Measurements from ENCODE around the gene ARSG. TPM values are rescaled to one million over a fixed set of nuclear protein-coding genes. Genes with fewer than 3 reads are reported as not detected.

ARSG gene
- total and polyA plus RNA-seq, 2 of the 13 experiments (the other 11 are each of a cell fraction or from before 2014, with no cell fraction given) = 3.7 to 15.2 TPM

- POLR2A ChIA-PET = interaction anchor here (0.6 to 5.4 kb wide), 2 partner anchors 206 to 380 kb away, joined by 4 to 53 read pairs; partner anchors contain the start of gene AMZ2
- DNase-seq (ENCODE audit: low spot score) = no peak
- Histone ChIP-seq H3K36me3 (replicated peaks in 1 of 2; ENCODE audit: control insufficient read depth in 1 of 2, insufficient read depth in 2 of 2, low read length in 2 of 2) (peaks cover 5 to 16% of the 10 kb centered on the region in 2 experiments), H3K79me2 (ENCODE audit: insufficient read depth, low read length) (peaks cover 5% of the 10 kb centered on the region), H3K4me3 (replicated peaks in 1 of 3; ENCODE audit: insufficient read depth in 1 of 3, low read depth in 2 of 3, low read length in 3 of 3) (no peak overlapping the region), H3K27me3 (ENCODE audit: control insufficient read depth in 1 of 2, insufficient read depth in 2 of 2, low read length in 2 of 2) (no peaks in the 10 kb centered on the region), H4K20me1 (ENCODE audit: insufficient read depth, low read length) (no peaks in the 10 kb centered on the region), H3K4me2 (ENCODE audit: low read depth, low read length) (peak overlapping the region; percentile 37), H3K4me1 (ENCODE audit: insufficient read depth, low read length) (peaks cover 75% of the 10 kb centered on the region), H2AFZ (ENCODE audit: low read length) (no peak overlapping the region), H3K9me3 (ENCODE audit: low read length) (no peaks in the 10 kb centered on the region), H3K27ac (ENCODE audit: extremely low read length, insufficient read depth, low read length) (no peak overlapping the region), H3K9ac (ENCODE audit: insufficient read depth, low read depth, low read length) (no peak overlapping the region)
- in situ Hi-C loops (cut with HindIII; ENCODE audit: extremely low pct_ligation_motif_present, low pct_unique_long_range_greater_than_20kb) = loop anchor here (10.0 kb wide), 2 partner anchors 311 to 479 kb away; no protein-coding TSS in a partner anchor
- intact Hi-C loops (cut with micrococcal nuclease; ENCODE audit: unreplicated experiment) = loop anchor here (10.0 kb wide), 1 partner anchor 419 kb away; the partner anchor contains the start of gene KPNA2
- no TSS peak for BruUV-seq (replicated peaks)
- CTCF ChIA-PET (ENCODE audit: low intra/inter-chr PET ratio, low total read pairs) = no interaction called here
- WGBS (ENCODE audit: low lambda C conversion rate) = 49% methylated on average over 5 of the region's 5 CpGs
- ATAC-seq = no peak
- no peak for FAIRE-seq
- TF ChIP-seq SP5 (CRISPR knock-in tag; IDR thresholded peaks at IDR 0.05; ENCODE audit: borderline replicate concordance, low read depth) (no peak), FOXA3 (CRISPR knock-in tag; IDR thresholded peaks at IDR 0.05) (peak; percentile 34; the same call in 1 of the 2 replicates), HOXA5 (CRISPR knock-in tag; IDR thresholded peaks at IDR 0.05) (0 out of 2 replicates have a peak, but pooled peaks have one; percentile 23), TFAP4 (IDR thresholded peaks at IDR 0.05; ENCODE audit: borderline replicate concordance, low read depth) (peak; percentile 79), DBP (CRISPR knock-in tag; IDR thresholded peaks at IDR 0.05; ENCODE audit: not compliant biosample characterization) (peak; percentile 60), FOXJ3 (CRISPR knock-in tag; IDR thresholded peaks at IDR 0.05; ENCODE audit: borderline replicate concordance) (0 out of 2 replicates have a peak, but pooled peaks have one; percentile 31), ZBTB38 (CRISPR knock-in tag; IDR thresholded peaks at IDR 0.05) (no peak), SAP130 (CRISPR knock-in tag; IDR thresholded peaks at IDR 0.05; ENCODE audit: low read depth) (0 out of 2 replicates have a peak, but pooled peaks have one; percentile 28), ZGPAT (CRISPR knock-in tag; IDR thresholded peaks at IDR 0.05) (0 out of 2 replicates have a peak, but pooled peaks have one; percentile 27), FOXA1 (IDR thresholded peaks at IDR 0.05) (no peak), FOXA1 (CRISPR knock-in tag; IDR thresholded peaks at IDR 0.05) (peak; percentile 35; the same call in 1 of the 2 replicates), SIN3A (IDR thresholded peaks at IDR 0.05; ENCODE audit: borderline replicate concordance, low read depth, low read length) (peak; percentile 52; the same call in 1 of the 2 replicates), ZKSCAN8 (CRISPR knock-in tag; IDR thresholded peaks at IDR 0.05; ENCODE audit: borderline replicate concordance) (0 out of 2 replicates have a peak, but pooled peaks have one; percentile 34), NR2C2 (CRISPR knock-in tag; IDR thresholded peaks at IDR 0.05; ENCODE audit: borderline replicate concordance) (0 out of 2 replicates have a peak, but pooled peaks have one; percentile 18), SP2 (CRISPR knock-in tag; IDR thresholded peaks at IDR 0.05) (no peak)
These were observed 162.8 kb downstream of the ARSG start for GRCh38 chr17:68453991-68454665.
